Panc1 (cell line): ENCODE measurements around the gene STYXL1. TPM values are rescaled to one million over a fixed set of nuclear protein-coding genes. Genes with fewer than 3 reads are reported as not detected.

ENCODE experiments used
- ATAC-seq: fragments of 200-7000 bp; cut with Tn5 transposase; 2 replicates; pipeline ENCODE4 v1.9.1; 2020; ENCODE audit warnings: mild to moderate bottlenecking, moderate library complexity
- BruUV-seq: library from RNA; stranded (reverse); fragments of 400-500 nt; replicated peaks from 2 replicates; lab custom pipeline; 2021; lab: Mats Ljungman, UMichigan
- CTCF ChIA-PET: fragments of 300-600 bp; sonication (Branson Sonifier 250); formaldehyde crosslinking; loops from one replicate; lab custom pipeline; 2022; ENCODE audit warnings: antibody characterized with exemption; lab: Charles Lee
- POLR2A ChIA-PET: fragments of 300-600 bp; sonication (Branson Sonifier 250); formaldehyde crosslinking; loops from one replicate; lab custom pipeline; 2022; ENCODE audit warnings: antibody characterized with exemption; lab: Charles Lee
- DNase-seq: peaks from one replicate; pipeline ENCODE4 v3.0.0-alpha.2; 2010; ENCODE audit warnings: low read depth, low spot score
- H3K27ac ChIP-seq: 2 replicates; pipeline ENCODE4 v1.5.1; 2011; ENCODE audit warnings: mild to moderate bottlenecking, low read length, inconsistent platforms
- H3K27me3 ChIP-seq: fragments of 200-500 bp; sonication (Bioruptor generic); 2 replicates; pipeline ENCODE4 v1.6.0; 2014; ENCODE audit warnings: low read length, inconsistent platforms; ENCODE audit not compliant: control insufficient read depth, insufficient read depth
- H3K36me3 ChIP-seq: fragments of 200-500 bp; sonication (Bioruptor generic); 2 replicates; pipeline ENCODE4 v1.5.1; 2014; ENCODE audit warnings: inconsistent platforms, mild to moderate bottlenecking, low read length, moderate library complexity; ENCODE audit not compliant: control insufficient read depth, insufficient read depth
- H3K4me1 ChIP-seq: 2 replicates; pipeline ENCODE4 v1.5.1; 2011; ENCODE audit warnings: inconsistent platforms, mild to moderate bottlenecking, low read length, moderate library complexity; ENCODE audit not compliant: control insufficient read depth, insufficient read depth
- H3K4me3 ChIP-seq, 2 experiments: 2 replicates each; pipeline ENCODE4 v1.5.1; 2011 to 2012; ENCODE audit warnings: low read depth in 2 of 2, low read length in 2 of 2, mild to moderate bottlenecking in 2 of 2, inconsistent platforms in 1 of 2, moderate library complexity in 1 of 2
- H3K9me3 ChIP-seq: fragments of 200-500 bp; sonication (Bioruptor generic); 2 replicates; pipeline ENCODE4 v1.5.1; 2014; ENCODE audit warnings: low read depth, mild to moderate bottlenecking, inconsistent platforms, low read length, moderate library complexity; ENCODE audit not compliant: control insufficient read depth, insufficient read depth
- CTCF ChIP-seq: fragments of 450-650 bp; IDR thresholded peaks from 2 replicates; pipeline ENCODE4 v1.5.1; 2017; ENCODE audit warnings: mild to moderate bottlenecking
- POLR2AphosphoS5 ChIP-seq: IDR thresholded peaks from 2 replicates; pipeline ENCODE4 v1.6.1; 2012; ENCODE audit warnings: mild to moderate bottlenecking, low read depth, low read length, moderate library complexity
- REST ChIP-seq, 2 experiments: IDR thresholded peaks; 2 replicates each; pipeline ENCODE4 v1.6.1; 2011 to 2012; ENCODE audit warnings: low read depth in 2 of 2, control low read depth in 1 of 2, low read length in 1 of 2, mild to moderate bottlenecking in 1 of 2, moderate library complexity in 1 of 2; ENCODE audit not compliant: insufficient read depth in 1 of 2
- SIN3A ChIP-seq: IDR thresholded peaks from 2 replicates; pipeline ENCODE4 v1.6.1; 2012; ENCODE audit warnings: low read depth, mild to moderate bottlenecking, low read length, moderate library complexity, borderline replicate concordance; ENCODE audit not compliant: insufficient read depth
- TCF7L2 ChIP-seq: IDR thresholded peaks from 2 replicates; pipeline ENCODE4 v1.6.1; 2011; ENCODE audit warnings: mild to moderate bottlenecking, low read depth, low read length, inconsistent platforms
- in situ Hi-C: cut with HindIII; loops from 2 replicates; pipeline ENCODE4 v1.10.0; 2016; ENCODE audit warnings: low sequenced_read_pairs, low pct_unique_long_range_greater_than_20kb
- intact Hi-C: fragments of 100-400 bp; cut with micrococcal nuclease; formaldehyde crosslinking; loops from one replicate; pipeline ENCODE4 v1.10.0; 2022; ENCODE audit not compliant: unreplicated experiment
- total RNA-seq: library from RNA; stranded (reverse); gene quantifications from one replicate; pipeline ENCODE4 v1.2.1, GENCODE V29; 2021; ENCODE audit not compliant: unreplicated experiment

Gene STYXL1
- total RNA-seq, 1 experiment from 2014 or later, result 57.6 TPM

- no peak for ATAC-seq
- CTCF ChIA-PET, result no interaction called here
- no peak for DNase-seq
Observed at GRCh38 chr7:76077435-76077834, 29.6 kb upstream of the STYXL1 start.

GRCh38 chr7:76076995-76077394 is 29.2 kb upstream of the STYXL1 start:
- no peaks in the 10 kb centered on the region for H3K27me3 ChIP-seq
- no TSS peak for BruUV-seq
- ATAC-seq, result no peak
- no peaks in the 10 kb centered on the region for H3K9me3 ChIP-seq
- H3K27ac ChIP-seq, result no peak overlapping the region
- no peak overlapping the region for H3K4me3 ChIP-seq
- in situ Hi-C loops (no loop called here), intact Hi-C loops (no loop called here)
- TF ChIP-seq CTCF, result no peak
- TF ChIP-seq REST (IDR thresholded peaks at IDR 0.05; ENCODE audit: insufficient read depth in 1 of 2, low read depth in 2 of 2, low read length in 1 of 2), result no peak
- no peak for TF ChIP-seq POLR2AphosphoS5
- no peak for TF ChIP-seq TCF7L2
- no peak for TF ChIP-seq SIN3A
- H3K4me1 ChIP-seq, result no peaks in the 10 kb centered on the region; the same call in 1 of the 2 replicates
- ChIA-PET CTCF (no interaction called here), POLR2A (no interaction called here)
- H3K36me3 ChIP-seq, result no peaks in the 10 kb centered on the region
- DNase-seq, result no peak

More at GRCh38 chr7:76077435-76077834, 29.6 kb upstream of the STYXL1 start:
- Histone ChIP-seq H3K4me3 (no peak overlapping the region), H3K27ac (no peak overlapping the region), H3K9me3 (no peaks in the 10 kb centered on the region), H3K27me3 (no peaks in the 10 kb centered on the region), H3K36me3 (no peaks in the 10 kb centered on the region), H3K4me1 (no peaks in the 10 kb centered on the region; the same call in 1 of the 2 replicates)
- POLR2A ChIA-PET, result no interaction called here
- no peak for TF ChIP-seq CTCF
- TF ChIP-seq TCF7L2, result no peak
- TF ChIP-seq POLR2AphosphoS5, result no peak
- no peak for TF ChIP-seq SIN3A
- TF ChIP-seq REST (IDR thresholded peaks at IDR 0.05; ENCODE audit: insufficient read depth in 1 of 2, low read depth in 2 of 2, low read length in 1 of 2), result no peak
- BruUV-seq, result no TSS peak
- in situ Hi-C loops, result no loop called here
- intact Hi-C loops, result no loop called here
